Type B pancreatic cell (in vitro differentiated cells): ENCODE results near the gene MARCHF4. TPM values are rescaled to one million over a fixed set of nuclear protein-coding genes. Genes with fewer than 3 reads are reported as not detected.

Source experiments
- DNase-seq: peaks from one replicate; pipeline ENCODE4 v3.0.0; 2021; ENCODE audit warnings: mixed read lengths; ENCODE audit not compliant: unreplicated experiment; ENCODE audit errors: extremely low spot score
- H3K27ac Mint-ChIP-seq: 2 replicates; pipeline ENCODE4 v1.8.0; 2021; ENCODE audit warnings: mild to moderate bottlenecking, mixed read lengths
- H3K27me3 Mint-ChIP-seq: 2 replicates; pipeline ENCODE4 v1.8.0; 2021; ENCODE audit warnings: mixed read lengths
- H3K36me3 Mint-ChIP-seq: 2 replicates; pipeline ENCODE4 v1.8.0; 2021; ENCODE audit warnings: mixed read lengths
- H3K4me1 Mint-ChIP-seq: one replicate; pipeline ENCODE4 v1.8.0; 2021; ENCODE audit warnings: mixed read lengths; ENCODE audit not compliant: unreplicated experiment
- H3K4me3 Mint-ChIP-seq: 2 replicates; pipeline ENCODE4 v1.8.0; 2021; ENCODE audit warnings: mild to moderate bottlenecking, mixed read lengths
- H3K9me3 Mint-ChIP-seq: 2 replicates; pipeline ENCODE4 v1.8.0; 2021; ENCODE audit warnings: mixed read lengths
- CTCF ChIP-seq: fragments of 200-600 bp; sonication (generic); conservative IDR thresholded peaks from 2 replicates; pipeline ENCODE4 v1.5.0; 2021; ENCODE audit warnings: antibody characterized with exemption, mild to moderate bottlenecking
- total RNA-seq: library from RNA; stranded (reverse); gene quantifications from 2 replicates; pipeline ENCODE4 v1.2.1, GENCODE V29; 2021; ENCODE audit warnings: low replicate concordance

The MARCHF4 gene
- total RNA-seq, 1 donor from 2014 or later = 1.1 TPM

- no peak for TF ChIP-seq CTCF
Observed at GRCh38 chr2:216340280-216340631, 32.0 kb downstream of the MARCHF4 start.

GRCh38 chr2:216339456-216340279 lies 32.6 kb downstream of the MARCHF4 start:
- H3K27ac Mint-ChIP-seq = no peak overlapping the region
- no peak for DNase-seq
- TF ChIP-seq CTCF = no peak
- no peaks in the 10 kb centered on the region for H3K36me3 Mint-ChIP-seq
- peaks cover 13% of the 10 kb centered on the region for H3K4me1 Mint-ChIP-seq
- H3K4me3 Mint-ChIP-seq = no peak overlapping the region
- H3K9me3 Mint-ChIP-seq = no peaks in the 10 kb centered on the region
- H3K27me3 Mint-ChIP-seq = peaks cover 41% of the 10 kb centered on the region

More at GRCh38 chr2:216340280-216340631, 32.0 kb downstream of the MARCHF4 start:
- no peak for DNase-seq
- H3K4me3 Mint-ChIP-seq = no peak overlapping the region
- H3K9me3 Mint-ChIP-seq = no peaks in the 10 kb centered on the region
- peaks cover 44% of the 10 kb centered on the region for H3K27me3 Mint-ChIP-seq
- peaks cover 13% of the 10 kb centered on the region for H3K4me1 Mint-ChIP-seq
- no peaks in the 10 kb centered on the region for H3K36me3 Mint-ChIP-seq
- no peak overlapping the region for H3K27ac Mint-ChIP-seq

- Mint-ChIP-seq H3K4me3 (no peak overlapping the region), H3K36me3 (no peaks in the 10 kb centered on the region), H3K4me1 (peaks cover 5% of the 10 kb centered on the region), H3K9me3 (no peaks in the 10 kb centered on the region), H3K27me3 (peaks cover 32% of the 10 kb centered on the region), H3K27ac (no peak overlapping the region)
- DNase-seq = no peak
- TF ChIP-seq CTCF = no peak
Observed at GRCh38 chr2:216335252-216335651, 37.0 kb downstream of the MARCHF4 start.

GRCh38 chr2:216328347-216328746 lies 43.9 kb downstream of the MARCHF4 start:
- no peak for DNase-seq
- TF ChIP-seq CTCF = no peak
- Mint-ChIP-seq H3K27ac (no peak overlapping the region), H3K4me1 (peaks cover 5% of the 10 kb centered on the region), H3K27me3 (peaks cover 7% of the 10 kb centered on the region), H3K9me3 (no peaks in the 10 kb centered on the region), H3K4me3 (no peak overlapping the region), H3K36me3 (no peaks in the 10 kb centered on the region)

DNA sequence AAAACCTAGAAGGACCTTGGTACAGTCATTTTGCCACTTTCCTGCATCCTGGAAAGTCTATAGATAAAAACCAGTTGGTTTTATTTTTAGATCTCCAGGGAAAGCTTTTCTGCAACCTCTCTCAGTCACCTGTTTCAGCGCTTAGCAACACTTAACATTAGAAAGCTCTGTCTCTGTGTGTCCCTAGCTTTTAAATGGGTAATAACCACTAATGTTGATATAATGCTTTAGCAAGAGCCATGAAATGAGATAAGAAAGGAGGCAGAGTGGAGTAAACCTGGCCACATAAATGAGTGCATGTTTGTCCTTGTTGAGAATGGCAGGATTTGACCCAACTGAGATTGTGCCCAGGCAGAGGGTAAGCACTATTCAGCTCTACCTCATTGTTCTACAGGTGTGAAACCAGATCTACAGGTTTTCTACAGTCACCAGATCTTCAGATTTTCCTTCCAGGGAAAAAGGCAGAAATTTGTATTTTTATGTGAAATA lies 44.8 kb downstream of the MARCHF4 start:
- H3K4me3 Mint-ChIP-seq = no peak overlapping the region
- DNase-seq = no peak
- no peaks in the 10 kb centered on the region for H3K9me3 Mint-ChIP-seq
- H3K36me3 Mint-ChIP-seq = no peaks in the 10 kb centered on the region
- H3K27ac Mint-ChIP-seq = no peak overlapping the region
- peaks cover 5% of the 10 kb centered on the region for H3K4me1 Mint-ChIP-seq
- peaks cover 11% of the 10 kb centered on the region for H3K27me3 Mint-ChIP-seq
- no peak for TF ChIP-seq CTCF

Other genes starting within 250 kb of the MARCHF4 start
- 21.9 and 29.0 TPM in 2 replicates for gene SMARCAL1, start 40.0 kb upstream of the MARCHF4 start, total RNA-seq
- 3,063 and 3,098 TPM in 2 replicates for gene RPL37A, start 126.4 kb upstream of the MARCHF4 start, total RNA-seq